Activated T-cell treated with anti-CD3 and anti-CD28 coated beads for 4 hours (primary cell): ENCODE data around the gene OPRL1.

Experiments used
- DNase-seq: peaks from one replicate; pipeline ENCODE4 v3.0.0-alpha.2; 2020

OPRL1 gene

GRCh38 chr20:64042054-64042781, 37.7 kb upstream of the OPRL1 start:
- DNase-seq: no peak

- DNase-seq: no peak
Observed at GRCh38 chr20:64043768-64044167, 36.1 kb upstream of the OPRL1 start.

- DNase-seq: no peak
Observed at GRCh38 chr20:64044484-64045247, 35.2 kb upstream of the OPRL1 start.

- no peak for DNase-seq
Observed at GRCh38 chr20:64045346-64046011, 34.4 kb upstream of the OPRL1 start.

GRCh38 chr20:64047046-64047389, 32.9 kb upstream of the OPRL1 start:
- no peak for DNase-seq

GRCh38 chr20:64047968-64048401, 31.9 kb upstream of the OPRL1 start:
- DNase-seq: no peak

- DNase-seq: no peak
Observed at GRCh38 chr20:64048402-64049044, 31.4 kb upstream of the OPRL1 start.

GRCh38 chr20:64049060-64049877, 30.6 kb upstream of the OPRL1 start, which contains the start of gene SOX18:
Gene SOX18, minus strand, starts transcription at chr20:64049639. Its CDS starts 123 bp downstream, at chr20:64049516.
- no peak for DNase-seq

GRCh38 chr20:64049878-64050260, 30.0 kb upstream of the OPRL1 start:
- no peak for DNase-seq

- DNase-seq: no peak
Observed at GRCh38 chr20:64050261-64051032, 29.4 kb upstream of the OPRL1 start.

- no peak for DNase-seq
Observed at GRCh38 chr20:64051033-64051452, 28.8 kb upstream of the OPRL1 start.

- DNase-seq: no peak
Observed at GRCh38 chr20:64051561-64052325, 28.1 kb upstream of the OPRL1 start.

- no peak for DNase-seq
Observed at GRCh38 chr20:64052326-64052722, 27.6 kb upstream of the OPRL1 start.

GRCh38 chr20:64052987-64053840, 26.7 kb upstream of the OPRL1 start:
- no peak for DNase-seq

- no peak for DNase-seq
Observed at GRCh38 chr20:64053841-64054661, 25.8 kb upstream of the OPRL1 start.

GRCh38 chr20:64055396-64055892, 24.4 kb upstream of the OPRL1 start:
- DNase-seq: no peak

GRCh38 chr20:64055893-64056638, 23.8 kb upstream of the OPRL1 start:
- DNase-seq: no peak

- no peak for DNase-seq
Observed at GRCh38 chr20:64056639-64056888, 23.3 kb upstream of the OPRL1 start.
